Sciatic nerve (tissue), 2 donors: ENCODE data around the gene SEZ6L2. TPM values are rescaled to one million over a fixed set of nuclear protein-coding genes. Genes with fewer than 3 reads are reported as not detected.
"Not testable (repeated sequence)": the region's sequence is repeated elsewhere in the genome, so short reads cannot be mapped to it uniquely, and the experiment has no call there.

Experiments
- ATAC-seq: fragments of 200-7000 bp; cut with Tn5 transposase; one replicate; pipeline ENCODE4 v1.9.1; 2020; ENCODE audit warnings: mild to moderate bottlenecking, moderate library complexity
- DNase-seq: peaks from one replicate; pipeline ENCODE4 v3.0.0-alpha.2; 2020; ENCODE audit warnings: low spot score
- intact Hi-C: fragments of 100-400 bp; cut with DNase I; formaldehyde crosslinking; loops from one replicate; pipeline ENCODE4 v1.14.2; 2022
- total RNA-seq: library from RNA; stranded (reverse); fragmentation: NEBNext Ultra II Directional; extraction: Animal tissue kit (Norgen Biotek cat#: 25700); gene quantifications from one replicate; pipeline ENCODE4 v1.2.1, GENCODE V29; 2021
- donor health status: DM: no; HTN: no; CAD: no.
- donor health status: DM: no; HTN: no; CAD: no.

Gene SEZ6L2
- total RNA-seq, 1 donor from 2014 or later: 3.1 TPM

DNA sequence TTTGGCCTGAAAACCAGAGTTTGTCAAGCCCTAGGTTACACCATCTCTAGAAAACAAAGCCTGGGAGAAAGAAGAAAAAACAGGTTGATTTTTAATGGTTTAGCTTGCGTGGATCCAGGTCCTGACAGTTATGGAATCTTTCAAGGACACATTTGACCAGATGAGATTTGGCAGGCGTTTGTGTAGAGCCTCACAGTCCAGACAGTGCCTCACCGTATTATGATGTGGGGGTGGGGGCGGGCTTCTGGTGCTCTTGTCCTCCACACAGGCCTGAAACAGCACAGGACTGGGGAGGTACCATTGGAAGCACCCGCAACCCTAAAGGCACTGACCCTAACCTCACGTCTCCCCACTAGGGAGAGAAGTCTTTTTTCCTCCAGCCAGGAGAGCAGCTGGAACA, 59.5 kb downstream of the SEZ6L2 start:
- intact Hi-C loops: no loop called here
- DNase-seq (no peak), ATAC-seq (no peak)

DNA sequence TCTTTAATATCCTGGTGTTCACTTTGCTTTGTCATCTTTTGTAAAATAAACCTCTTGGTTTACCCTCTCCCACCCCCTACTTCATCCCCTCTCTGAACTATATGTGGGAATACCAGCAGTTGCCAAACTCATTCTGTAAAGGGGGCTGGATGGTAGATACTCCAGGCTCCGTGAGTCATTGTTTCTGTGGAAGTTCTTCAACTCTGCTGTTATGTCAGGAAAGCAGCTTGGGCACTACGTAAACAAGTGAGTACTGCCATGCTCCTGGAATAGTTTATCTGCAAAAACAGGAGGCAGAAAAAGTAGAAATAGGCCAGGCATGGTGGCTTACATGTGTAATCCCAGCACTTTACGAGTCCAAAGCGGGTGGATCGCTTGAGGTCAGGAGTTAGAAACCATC, 61.5 kb downstream of the SEZ6L2 start:
- no peak for ATAC-seq
- intact Hi-C loops: no loop called here
- DNase-seq: no peak

- ATAC-seq (no peak), DNase-seq (no peak)
- intact Hi-C loops: no loop called here
Observed at GRCh38 chr16:29836623-29837022, 62.7 kb downstream of the SEZ6L2 start.

DNA sequence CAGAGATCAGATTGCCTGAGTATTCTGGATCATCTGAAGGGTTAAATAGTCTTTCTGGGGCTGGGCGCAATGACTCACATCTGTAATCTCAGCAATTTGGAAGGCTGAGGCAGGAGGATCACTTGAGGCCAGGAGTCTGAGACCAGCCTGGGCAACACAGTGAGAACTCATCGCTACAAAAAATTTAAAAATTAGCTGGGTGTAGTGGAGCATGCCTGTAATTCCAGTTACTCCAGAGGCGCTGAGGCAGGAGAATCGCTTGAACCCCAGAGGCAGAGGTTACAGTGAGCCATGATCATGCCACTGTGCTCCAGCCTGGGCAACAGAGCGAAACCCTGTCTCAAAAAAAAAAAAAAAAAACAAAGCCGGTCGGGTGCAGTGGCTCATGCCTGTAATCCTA, 63.4 kb downstream of the SEZ6L2 start:
- no peak for ATAC-seq
- no peak for DNase-seq
- intact Hi-C loops: no loop called here

- ATAC-seq: no peak
- DNase-seq: no peak
- intact Hi-C loops: no loop called here
Observed at GRCh38 chr16:29834079-29834478, 65.3 kb downstream of the SEZ6L2 start.

DNA sequence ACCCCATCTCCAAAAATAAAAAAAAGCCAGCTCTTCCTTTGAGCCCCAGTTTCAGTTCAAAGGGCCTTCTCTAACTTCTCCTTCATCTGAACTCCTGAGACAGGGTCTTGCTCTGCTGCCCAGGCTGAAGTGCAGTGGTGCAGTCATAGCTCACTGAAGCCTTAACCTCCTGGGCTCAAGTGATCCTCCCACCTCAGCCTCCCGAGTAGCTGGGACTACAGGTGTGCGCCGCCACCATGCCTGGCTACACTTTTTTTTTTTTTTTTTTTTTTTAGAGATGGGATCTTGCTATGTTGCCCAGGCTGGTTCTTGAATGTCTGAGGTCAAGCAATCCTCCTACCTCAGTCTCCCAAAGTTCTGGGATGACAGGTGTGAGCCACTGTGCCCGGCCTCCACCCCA, 66.1 kb downstream of the SEZ6L2 start:
- DNase-seq, intact Hi-C loops, ATAC-seq: not testable (repeated sequence)

- DNase-seq (no peak), ATAC-seq (no peak)
- intact Hi-C loops: no loop called here
Observed at GRCh38 chr16:29831490-29831889, 67.9 kb downstream of the SEZ6L2 start.

DNA sequence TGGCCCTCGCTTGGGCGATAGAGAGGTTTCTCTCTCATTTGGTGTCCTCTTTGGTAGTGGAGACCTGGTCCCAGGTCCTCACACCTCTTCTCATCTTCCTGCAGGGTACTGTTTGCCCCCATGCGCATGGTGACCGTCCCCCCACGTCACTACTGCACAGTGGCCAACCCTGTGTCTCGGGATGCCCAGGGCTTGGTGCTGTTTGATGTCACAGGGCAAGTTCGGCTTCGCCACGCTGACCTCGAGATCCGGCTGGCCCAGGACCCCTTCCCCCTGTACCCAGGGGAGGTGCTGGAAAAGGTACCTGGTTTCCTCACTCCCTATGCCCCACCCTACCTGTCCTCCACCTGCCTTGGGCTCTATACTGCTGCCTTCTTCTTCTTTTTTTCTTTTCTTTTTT, 68.6 kb downstream of the SEZ6L2 start:
- ATAC-seq (no peak), DNase-seq (no peak)
- intact Hi-C loops: no loop called here

GRCh38 chr16:29826342-29826695, 73.0 kb downstream of the SEZ6L2 start:
- ATAC-seq (no peak), DNase-seq (no peak)
- intact Hi-C loops: no loop called here

- intact Hi-C loops: no loop called here
- DNase-seq: no peak
- peak; percentile 51 for ATAC-seq
Observed at GRCh38 chr16:29825145-29826044, 74.0 kb downstream of the SEZ6L2 start.

- peak; percentile 19 for ATAC-seq
- intact Hi-C loops: no loop called here
- DNase-seq: no peak
Observed at GRCh38 chr16:29824589-29825144, 74.7 kb downstream of the SEZ6L2 start.

DNA sequence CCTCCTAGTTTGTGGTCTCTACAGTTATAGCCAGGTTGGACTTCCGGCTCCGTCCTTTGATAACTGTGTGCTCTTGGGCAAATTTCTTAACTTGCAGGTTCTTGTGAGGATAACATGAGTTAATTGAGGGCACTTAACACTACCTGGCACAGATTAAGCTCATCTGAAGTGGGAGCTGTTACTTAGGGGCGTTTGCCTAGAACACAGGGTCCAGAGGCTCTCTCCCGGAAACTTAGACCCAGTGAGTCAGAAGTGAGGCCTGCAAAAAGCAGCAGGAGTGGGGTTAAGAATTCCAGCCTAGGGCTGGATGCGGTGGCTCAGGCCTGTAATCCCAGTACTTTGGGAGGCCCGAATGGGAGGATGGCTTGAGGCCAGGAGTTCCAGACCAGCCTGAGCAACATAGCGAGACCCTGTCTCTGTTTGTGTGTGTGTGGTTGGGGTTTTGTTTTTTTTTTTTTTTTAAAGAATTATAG, 77.7 kb downstream of the SEZ6L2 start:
- no peak for DNase-seq
- no peak for ATAC-seq
- intact Hi-C loops: no loop called here

Other genes starting within 250 kb of the SEZ6L2 start
- gene SPN, start 236.3 kb downstream of the SEZ6L2 start, total RNA-seq: 5.4 TPM
- gene QPRT, start 220.4 kb downstream of the SEZ6L2 start, total RNA-seq: 26.3 TPM
- gene C16orf54, start 153.6 kb downstream of the SEZ6L2 start, total RNA-seq: 2.2 TPM
- gene ZG16, start 121.3 kb downstream of the SEZ6L2 start, total RNA-seq: not detected
- gene KIF22, start 108.8 kb downstream of the SEZ6L2 start, total RNA-seq: 16.9 TPM
- 123 TPM for gene MAZ, start 93.0 kb downstream of the SEZ6L2 start, total RNA-seq
- gene PRRT2, start 87.4 kb downstream of the SEZ6L2 start, total RNA-seq: 26.3 TPM
- gene PAGR1, start 83.4 kb downstream of the SEZ6L2 start, total RNA-seq: 29.7 TPM
- gene MVP, start 79.1 kb downstream of the SEZ6L2 start, total RNA-seq: 123 TPM
- gene CDIPT, start 36.3 kb downstream of the SEZ6L2 start, total RNA-seq: 58.4 TPM
- 5.0 TPM for gene ASPHD1, start 938 bp upstream of the SEZ6L2 start, total RNA-seq
- gene KCTD13, start 26.7 kb upstream of the SEZ6L2 start, total RNA-seq: 30.4 TPM
- gene TMEM219, start 62.5 kb upstream of the SEZ6L2 start, total RNA-seq: 82.4 TPM
- gene TAOK2, start 74.3 kb upstream of the SEZ6L2 start, total RNA-seq: 51.8 TPM
- gene HIRIP3, start 96.1 kb upstream of the SEZ6L2 start, total RNA-seq: 11.1 TPM
- 59.2 TPM for gene INO80E, start 96.7 kb upstream of the SEZ6L2 start, total RNA-seq
- 0.67 TPM for gene DOC2A, start 111.5 kb upstream of the SEZ6L2 start, total RNA-seq
- gene C16orf92, start 123.6 kb upstream of the SEZ6L2 start, total RNA-seq: not detected
- not detected for gene TLCD3B, start 131.7 kb upstream of the SEZ6L2 start, total RNA-seq
- 600 TPM for gene ALDOA, start 166.2 kb upstream of the SEZ6L2 start, total RNA-seq
- gene PPP4C, start 176.4 kb upstream of the SEZ6L2 start, total RNA-seq: 41.2 TPM
- 1.7 TPM for gene TBX6, start 192.4 kb upstream of the SEZ6L2 start, total RNA-seq
- gene YPEL3, start 196.7 kb upstream of the SEZ6L2 start, total RNA-seq: 96.4 TPM
- gene GDPD3, start 214.0 kb upstream of the SEZ6L2 start, total RNA-seq: 17.1 TPM
- 136 TPM for gene MAPK3, start 223.7 kb upstream of the SEZ6L2 start, total RNA-seq